Testis (tissue), 3 donors: ENCODE measurements around the gene RASGRF2. TPM values are rescaled to one million over a fixed set of nuclear protein-coding genes. Genes with fewer than 3 reads are reported as not detected.

ENCODE experiments used
- DNase-seq: peaks from one replicate; pipeline ENCODE4 v3.0.0-alpha.2; 2019
- H3K27ac ChIP-seq, 2 donors: fragments of 200-600 bp; sonication (generic); one replicate each; pipeline ENCODE4 v1.5.1; 2019
- H3K27me3 ChIP-seq: fragments of 200-600 bp; sonication (generic); one replicate; pipeline ENCODE4 v1.5.1; 2019
- H3K36me3 ChIP-seq: fragments of 200-600 bp; sonication (generic); one replicate; pipeline ENCODE4 v1.5.1; 2017; ENCODE audit warnings: low read depth; ENCODE audit errors: missing control alignments
- H3K4me1 ChIP-seq: fragments of 200-600 bp; sonication (generic); one replicate; pipeline ENCODE4 v1.5.1; 2019
- H3K4me3 ChIP-seq, 2 donors: fragments of 200-600 bp; sonication (generic); one replicate each; pipeline ENCODE4 v1.5.1; 2017 to 2019
- H3K9me3 ChIP-seq: fragments of 200-600 bp; sonication (generic); one replicate; pipeline ENCODE4 v1.5.1; 2017
- POLR2A ChIP-seq: fragments of 450-650 bp; IDR thresholded peaks from one replicate; pipeline ENCODE4 v1.6.1; 2017; ENCODE audit warnings: antibody characterized with exemption, mild to moderate bottlenecking, moderate library complexity
- WGBS, 2 donors: methylation state at CpG; one replicate each; pipeline ENCODE4 v1.1.5; 2018; 5-methylcytosine and 5-hydroxymethylcytosine counted together
- intact Hi-C: fragments of 100-400 bp; cut with DNase I; formaldehyde crosslinking; loops from one replicate; pipeline ENCODE4 v1.15.1; 2023; ENCODE audit warnings: low total_unique reads
- polyA plus RNA-seq: library from polyadenylated mRNA; stranded (reverse); fragments of 350-450 nt; fragmentation: Illumina TruSeq; extraction: RNeasy Lipid Tissue Mini Kit (QIAGEN cat#74804); gene quantifications from one replicate; pipeline ENCODE4 v1.2.3, GENCODE V29; 2014; ENCODE audit warnings: low read depth, low replicate concordance; ENCODE audit not compliant: insufficient read depth
- total RNA-seq, 2 donors: library from RNA; depleted of rRNA; stranded (reverse); fragments of >200 nt; gene quantifications; one replicate each; pipeline ENCODE4 v1.2.3, GENCODE V29; 2016
- TF ChIP-seq, protein P1 (sequence below), 3 experiments: fragments of 450-650 bp in 2 of 3; fragments of 200-600 bp in 1 of 3; sonication (generic) in 1 of 3; IDR thresholded peaks; one replicate each; pipeline ENCODE4 v1.5.1; 2016 to 2019; ENCODE audit warnings: antibody characterized with exemption in 3 of 3, mild to moderate bottlenecking in 2 of 3, moderate library complexity in 1 of 3

The RASGRF2 gene
- total and polyA plus RNA-seq, 3 donors from 2014 or later = 6.2 to 11.3 (median 7.8) TPM

DNA sequence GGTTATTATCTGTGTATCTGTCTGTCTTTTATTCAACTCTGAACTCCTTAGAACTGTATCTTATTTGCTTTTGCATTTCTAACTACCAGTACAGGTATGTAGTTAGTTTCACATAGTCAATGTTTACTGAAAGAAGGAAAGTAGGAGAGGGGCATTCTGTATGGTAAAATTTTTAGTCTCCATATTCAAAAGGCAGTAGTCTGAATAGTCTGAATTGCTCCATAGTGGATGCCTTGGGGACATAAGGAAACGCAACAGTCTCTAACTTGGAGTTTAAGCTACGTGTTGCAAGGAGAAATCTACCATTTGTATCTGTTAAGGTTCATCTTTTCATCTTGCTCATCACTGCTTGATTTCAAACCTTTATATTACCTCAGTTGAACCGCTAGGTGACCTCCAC, 26.2 kb downstream of the RASGRF2 start:
- Histone ChIP-seq H3K27me3 (no peaks in the 10 kb centered on the region), H3K9me3 (no peaks in the 10 kb centered on the region), H3K4me3 (no peak overlapping the region), H3K36me3 (no peaks in the 10 kb centered on the region), H3K27ac (no peak overlapping the region), H3K4me1 (no peaks in the 10 kb centered on the region)
- WGBS, 2 donors = 96 to 98% methylated on average over 3 of the region's 3 CpGs
- DNase-seq = no peak
- TF ChIP-seq, protein P1, sequence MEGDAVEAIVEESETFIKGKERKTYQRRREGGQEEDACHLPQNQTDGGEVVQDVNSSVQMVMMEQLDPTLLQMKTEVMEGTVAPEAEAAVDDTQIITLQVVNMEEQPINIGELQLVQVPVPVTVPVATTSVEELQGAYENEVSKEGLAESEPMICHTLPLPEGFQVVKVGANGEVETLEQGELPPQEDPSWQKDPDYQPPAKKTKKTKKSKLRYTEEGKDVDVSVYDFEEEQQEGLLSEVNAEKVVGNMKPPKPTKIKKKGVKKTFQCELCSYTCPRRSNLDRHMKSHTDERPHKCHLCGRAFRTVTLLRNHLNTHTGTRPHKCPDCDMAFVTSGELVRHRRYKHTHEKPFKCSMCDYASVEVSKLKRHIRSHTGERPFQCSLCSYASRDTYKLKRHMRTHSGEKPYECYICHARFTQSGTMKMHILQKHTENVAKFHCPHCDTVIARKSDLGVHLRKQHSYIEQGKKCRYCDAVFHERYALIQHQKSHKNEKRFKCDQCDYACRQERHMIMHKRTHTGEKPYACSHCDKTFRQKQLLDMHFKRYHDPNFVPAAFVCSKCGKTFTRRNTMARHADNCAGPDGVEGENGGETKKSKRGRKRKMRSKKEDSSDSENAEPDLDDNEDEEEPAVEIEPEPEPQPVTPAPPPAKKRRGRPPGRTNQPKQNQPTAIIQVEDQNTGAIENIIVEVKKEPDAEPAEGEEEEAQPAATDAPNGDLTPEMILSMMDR (IDR thresholded peaks at IDR 0.05) = no peak
- no peak for TF ChIP-seq POLR2A
- intact Hi-C loops = no loop called here

DNA sequence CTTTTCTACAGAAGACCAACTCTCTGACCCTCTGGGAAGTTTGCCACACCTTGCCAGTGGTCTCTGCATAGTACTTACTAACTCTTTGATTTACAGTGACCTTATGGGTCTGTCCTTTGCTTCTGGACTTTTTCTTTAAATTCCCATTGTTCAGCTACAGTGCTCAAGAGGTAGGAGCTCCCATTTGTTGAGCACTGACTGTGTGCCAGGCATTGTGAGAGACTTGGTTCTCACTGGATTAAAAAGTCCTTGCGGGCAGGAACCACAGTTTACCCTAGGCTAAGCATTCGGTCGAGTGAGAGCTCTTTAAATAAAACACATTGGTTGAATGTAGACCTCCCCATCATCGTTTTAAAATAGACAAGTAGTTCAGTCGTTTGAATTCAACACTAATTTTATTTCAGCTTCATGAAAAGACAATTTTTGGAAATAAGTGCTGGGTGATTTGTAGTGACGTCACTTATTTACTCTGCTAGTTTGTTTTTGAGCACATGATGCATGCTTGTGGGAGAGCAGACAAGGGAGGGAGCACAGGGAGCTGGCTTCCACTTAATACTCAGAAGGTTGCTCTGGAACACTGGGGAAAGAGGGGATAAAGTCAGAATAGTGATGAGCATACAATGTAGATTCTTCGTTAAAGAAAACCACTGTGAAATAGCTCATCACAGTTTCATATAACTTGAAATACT, 27.1 kb downstream of the RASGRF2 start:
- Histone ChIP-seq H3K9me3 (no peaks in the 10 kb centered on the region), H3K27me3 (no peaks in the 10 kb centered on the region), H3K36me3 (no peaks in the 10 kb centered on the region), H3K4me1 (no peaks in the 10 kb centered on the region), H3K4me3 (no peak overlapping the region), H3K27ac (no peak overlapping the region)
- no peak for DNase-seq
- WGBS, 2 donors = 78 to 81% methylated on average over 7 of the region's 7 CpGs
- TF ChIP-seq, protein P1 (IDR thresholded peaks at IDR 0.05) = no peak
- no peak for TF ChIP-seq POLR2A
- intact Hi-C loops = no loop called here

DNA sequence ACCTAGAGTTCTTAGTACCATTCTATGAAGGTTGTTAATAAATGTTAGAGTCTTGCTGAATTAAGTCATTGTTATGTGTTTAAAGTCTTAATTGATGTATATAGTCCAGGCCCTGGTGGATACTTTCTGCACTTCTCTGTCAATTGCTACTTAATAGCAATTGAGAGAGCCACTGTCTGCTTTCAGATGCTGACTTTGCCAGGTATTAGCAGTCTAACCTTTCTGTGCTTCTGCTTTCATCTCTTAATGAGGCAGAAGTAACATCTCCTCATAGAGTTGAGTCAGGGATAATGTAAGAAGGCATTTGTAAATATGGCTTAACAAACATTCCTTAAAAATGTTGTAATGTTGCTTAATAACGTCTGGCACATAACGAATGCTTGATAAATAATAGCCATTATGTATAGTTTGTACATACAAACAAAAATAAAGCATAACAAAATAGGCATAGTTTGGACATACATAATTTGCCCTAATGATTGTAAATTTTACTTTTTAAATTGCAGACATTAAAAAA, 28.3 kb downstream of the RASGRF2 start:
- Histone ChIP-seq H3K36me3 (no peaks in the 10 kb centered on the region), H3K9me3 (no peaks in the 10 kb centered on the region), H3K27ac (no peak overlapping the region), H3K4me1 (no peaks in the 10 kb centered on the region), H3K27me3 (no peaks in the 10 kb centered on the region), H3K4me3 (no peak overlapping the region)
- TF ChIP-seq, protein P1 (IDR thresholded peaks at IDR 0.05) = no peak
- TF ChIP-seq POLR2A = no peak
- 76 to 81% methylated on average over 2 of the region's 2 CpGs for WGBS, 2 donors
- no peak for DNase-seq
- intact Hi-C loops = no loop called here

DNA sequence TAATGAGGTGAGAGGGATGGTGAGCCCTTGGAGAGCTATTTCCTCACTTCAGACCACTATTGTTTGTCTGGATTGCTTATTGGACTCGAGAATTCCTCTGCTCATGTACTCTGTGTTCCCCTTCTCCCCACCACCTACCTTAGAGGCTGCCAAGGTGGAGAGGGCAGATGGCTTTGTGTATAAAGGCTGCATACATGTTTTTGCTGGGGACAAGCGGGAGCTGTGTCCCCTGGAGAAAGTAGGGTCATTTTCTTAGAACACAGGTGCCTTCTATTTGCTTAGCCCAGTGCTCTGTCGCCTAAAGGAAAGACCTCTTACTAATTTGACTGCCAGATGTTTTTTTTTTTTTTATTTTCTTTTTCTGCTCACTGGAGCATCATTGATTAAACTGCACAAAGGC, 29.7 kb downstream of the RASGRF2 start:
- TF ChIP-seq POLR2A = no peak
- TF ChIP-seq, protein P1 (IDR thresholded peaks at IDR 0.05) = no peak
- WGBS, 2 donors = 86 to 88% methylated on average over 3 of the region's 3 CpGs
- H3K27ac ChIP-seq = no peak overlapping the region
- no peaks in the 10 kb centered on the region for H3K9me3 ChIP-seq
- no peaks in the 10 kb centered on the region for H3K4me1 ChIP-seq
- no peaks in the 10 kb centered on the region for H3K27me3 ChIP-seq
- DNase-seq = no peak
- intact Hi-C loops = no loop called here
- H3K36me3 ChIP-seq = no peaks in the 10 kb centered on the region
- no peak overlapping the region for H3K4me3 ChIP-seq

DNA sequence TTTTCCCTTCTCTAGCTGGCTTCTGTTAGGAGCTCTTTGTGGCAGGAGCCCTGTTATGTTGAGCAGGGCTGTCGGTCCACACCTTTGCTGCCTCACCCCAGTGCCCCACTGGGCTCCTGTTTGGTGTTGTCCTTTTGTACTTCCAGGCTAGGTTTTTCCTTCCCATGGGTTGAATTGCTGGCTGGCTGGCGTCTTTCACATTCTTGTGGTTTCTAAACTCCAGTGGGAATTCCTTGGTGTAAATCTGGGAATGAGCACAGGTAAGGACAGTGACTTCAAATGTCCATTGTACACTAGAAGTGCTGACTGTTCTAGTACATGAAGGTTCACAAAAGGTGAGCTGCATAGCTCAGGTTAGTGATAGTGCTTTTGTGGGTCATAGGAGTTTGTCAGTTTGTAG, 30.4 kb downstream of the RASGRF2 start:
- Histone ChIP-seq H3K36me3 (no peaks in the 10 kb centered on the region), H3K27me3 (no peaks in the 10 kb centered on the region), H3K4me1 (no peaks in the 10 kb centered on the region), H3K4me3 (no peak overlapping the region), H3K27ac (no peak overlapping the region), H3K9me3 (no peaks in the 10 kb centered on the region)
- 84 to 88% methylated on average over 2 of the region's 2 CpGs for WGBS, 2 donors
- no peak for TF ChIP-seq POLR2A
- TF ChIP-seq, protein P1 (IDR thresholded peaks at IDR 0.05) = no peak
- intact Hi-C loops = no loop called here
- no peak for DNase-seq
